GM18873 (cell line): Measurements from ENCODE around the gene HSPB7.
"Not testable (repeated sequence)": the region's sequence is repeated elsewhere in the genome, so short reads cannot be mapped to it uniquely, and the experiment has no call there.

Experiments
- ATAC-seq: cut with Tn5 transposase; IDR thresholded peaks from one replicate; pipeline ENCODE4 v1.9.1; 2021; ENCODE audit warnings: mild to moderate bottlenecking, moderate library complexity, moderate number of reproducible peaks; ENCODE audit not compliant: unreplicated experiment, low FRiP score

HSPB7 gene

DNA sequence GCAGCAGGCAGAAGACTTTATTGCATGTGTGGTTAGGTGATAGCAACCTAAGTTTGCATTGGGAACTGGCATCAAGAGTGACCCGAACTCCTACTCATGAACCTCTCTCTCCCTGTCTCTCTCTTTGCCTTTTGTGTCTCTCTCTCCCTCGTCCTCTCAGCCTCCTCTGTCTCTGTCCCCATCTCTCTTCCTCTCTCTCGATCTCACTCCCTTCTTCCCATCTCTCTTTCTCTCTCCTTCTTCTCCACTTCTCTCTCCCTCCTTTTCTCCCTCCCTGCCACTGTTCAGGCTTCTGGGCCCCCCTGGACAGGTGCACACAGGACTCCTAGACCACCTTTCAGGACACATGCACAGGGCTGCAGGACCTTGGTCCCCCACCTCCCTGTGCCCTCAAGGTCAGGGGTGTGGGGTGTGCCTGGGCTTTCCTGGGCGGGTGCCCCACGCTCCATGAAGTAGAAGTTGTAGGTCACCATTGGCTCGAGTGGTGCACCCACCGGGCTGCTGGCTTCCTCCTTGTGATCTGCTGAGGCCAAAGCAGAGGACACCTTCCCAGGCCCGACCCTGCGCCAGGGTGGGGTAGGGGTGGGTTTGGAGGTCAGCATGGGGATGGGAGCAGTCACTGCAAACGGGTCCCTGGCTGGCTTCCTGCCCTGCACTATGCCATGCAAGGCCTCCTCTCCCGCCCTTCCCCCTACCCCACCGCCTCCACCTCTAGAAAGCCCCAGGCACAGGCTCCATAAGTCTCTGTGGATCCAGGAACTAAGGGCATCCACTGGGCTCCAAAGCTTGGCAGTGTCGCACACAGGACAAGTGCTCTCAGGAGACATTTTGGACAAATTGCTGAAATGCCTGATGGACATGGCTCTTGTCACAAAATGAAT is 28.7 kb downstream of the HSPB7 start:
- no peak for ATAC-seq

GRCh38 chr1:15985611-15986297 is 32.1 kb downstream of the HSPB7 start:
- no peak for ATAC-seq

DNA sequence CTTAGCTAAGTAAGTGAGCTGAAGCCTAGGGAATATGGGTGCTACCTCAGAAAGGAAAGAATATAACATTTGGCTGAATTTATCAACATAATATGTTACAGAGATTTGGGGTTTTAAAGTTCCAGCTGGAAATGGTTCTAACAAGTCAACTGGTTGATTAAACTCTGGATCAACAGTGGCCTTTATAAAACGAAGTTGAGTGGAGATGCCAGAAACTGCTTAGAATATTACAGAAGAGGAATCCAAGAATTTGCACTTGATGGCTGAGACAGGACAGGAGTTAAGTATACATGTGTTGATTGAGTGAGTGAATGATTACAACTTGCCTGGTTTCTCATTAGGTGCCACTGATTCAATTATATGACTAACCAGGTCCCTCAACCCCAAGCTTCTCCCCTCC is 34.6 kb downstream of the HSPB7 start:
- ATAC-seq: no peak

DNA sequence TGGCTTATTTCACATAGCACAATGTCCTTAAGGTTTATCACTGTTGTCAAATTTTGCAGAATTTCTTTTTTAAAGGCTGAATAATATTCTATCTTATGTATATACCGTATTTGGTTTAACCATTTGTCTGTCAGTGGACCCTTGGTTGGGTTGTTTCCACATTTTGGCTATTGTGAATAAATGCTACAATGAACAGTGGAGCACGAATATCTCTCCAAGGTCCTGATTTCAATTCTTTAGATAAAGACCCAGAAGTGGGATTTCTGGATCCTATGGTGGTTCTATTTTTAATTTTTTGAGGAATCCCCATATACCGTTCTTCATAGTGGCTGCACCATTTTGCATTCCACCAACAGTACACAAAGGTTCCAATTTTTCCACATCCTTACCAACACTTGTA is 36.2 kb downstream of the HSPB7 start:
- no peak for ATAC-seq

- ATAC-seq: not testable (repeated sequence)
Measured at GRCh38 chr1:15977947-15978346, 39.9 kb downstream of the HSPB7 start.

GRCh38 chr1:15975805-15976680 is 41.8 kb downstream of the HSPB7 start, which contains the start of gene ZBTB17:
Gene ZBTB17 (minus strand): TSS chr1:15976101. CDS start chr1:15948495, 27,606 bp downstream.
- ATAC-seq: peak; percentile 56

DNA sequence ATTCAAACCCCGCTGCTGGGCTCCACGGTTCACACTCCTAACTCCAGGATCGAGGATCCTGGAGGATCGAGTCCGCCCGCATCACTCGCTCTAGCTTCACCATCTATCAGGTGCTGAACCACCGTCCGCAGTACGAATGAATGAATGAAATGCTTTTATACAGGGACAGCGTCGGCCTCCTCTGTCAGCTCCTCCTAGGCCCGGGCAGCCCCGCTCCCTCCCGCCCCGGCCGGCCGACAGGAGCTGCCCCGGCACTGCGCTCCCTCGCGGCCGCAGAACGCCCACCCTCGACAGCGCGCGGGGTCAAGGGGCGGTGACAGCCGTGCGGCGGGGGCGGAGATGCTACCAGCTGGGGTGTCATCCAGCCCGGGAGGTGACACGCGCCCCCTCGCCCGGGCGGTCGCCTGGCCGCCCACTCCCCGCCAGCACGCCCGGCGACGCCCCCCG is 42.5 kb downstream of the HSPB7 start:
- no peak for ATAC-seq

GRCh38 chr1:15974855-15975254 is 43.0 kb downstream of the HSPB7 start:
- no peak for ATAC-seq

DNA sequence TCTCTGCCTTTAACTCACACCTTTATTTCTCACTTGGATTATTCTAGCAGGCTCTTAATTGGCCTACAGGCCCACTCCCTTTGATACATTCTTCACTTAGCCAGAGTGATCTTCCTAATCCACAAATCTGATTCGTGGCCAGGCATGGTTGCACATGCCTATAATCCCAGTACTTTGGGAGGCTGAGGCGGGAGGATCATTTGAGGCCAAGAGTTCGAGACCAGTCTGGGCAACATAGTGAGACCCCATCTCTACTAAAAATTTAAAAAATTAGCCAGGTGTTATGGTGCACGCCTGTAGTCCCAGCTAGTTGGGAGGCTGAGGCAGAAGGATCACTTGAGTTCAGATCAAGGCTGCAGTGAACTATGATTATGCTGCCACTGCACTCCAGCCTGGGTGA is 44.1 kb downstream of the HSPB7 start:
- ATAC-seq: no peak

DNA sequence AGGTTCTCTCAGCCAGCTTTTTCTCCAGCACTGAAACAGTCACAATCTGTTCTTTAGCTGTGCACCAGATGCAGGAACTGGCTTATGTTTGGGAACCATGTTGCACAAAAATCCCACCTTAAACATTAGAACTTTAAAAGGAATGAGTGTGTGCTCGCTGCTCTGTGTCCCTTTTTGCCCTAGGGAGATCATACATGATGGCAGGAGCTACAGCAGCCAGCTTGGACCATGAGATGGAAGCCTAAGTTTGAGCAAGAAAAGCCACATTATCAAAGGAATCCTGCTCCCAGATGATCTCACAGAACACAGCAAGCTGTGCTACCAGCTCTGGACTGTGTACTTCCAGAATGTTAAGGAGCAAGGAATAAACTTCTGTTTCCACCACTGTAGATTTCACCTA is 45.4 kb downstream of the HSPB7 start:
- ATAC-seq: no peak

- no peak for ATAC-seq
Measured at GRCh38 chr1:15970911-15971310, 46.9 kb downstream of the HSPB7 start.

GRCh38 chr1:15969321-15969880 is 48.4 kb downstream of the HSPB7 start:
- ATAC-seq: no peak

GRCh38 chr1:15968172-15968571 is 49.7 kb downstream of the HSPB7 start:
- ATAC-seq: no peak

DNA sequence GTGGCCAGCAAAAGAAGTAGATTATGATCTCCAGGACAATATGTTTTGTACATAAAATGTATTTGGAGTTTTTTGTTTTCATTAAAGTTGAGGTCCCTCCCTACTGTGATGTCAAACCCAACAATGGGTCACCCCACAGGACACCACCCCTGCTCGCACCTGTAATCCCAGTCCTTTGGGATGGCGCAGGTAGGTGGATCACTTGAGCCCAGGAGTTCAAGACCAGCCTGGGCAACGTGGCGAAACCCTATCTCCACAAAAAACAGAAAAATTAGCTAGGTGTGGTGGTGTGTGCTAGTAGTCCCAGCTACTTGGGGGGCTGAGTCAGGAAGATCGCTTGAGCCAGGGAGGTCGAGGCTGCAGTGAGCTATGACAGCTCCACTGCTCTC is 50.9 kb downstream of the HSPB7 start:
- no peak for ATAC-seq

GRCh38 chr1:15966081-15966955 is 51.5 kb downstream of the HSPB7 start:
- peak; percentile 79 for ATAC-seq

- no peak for ATAC-seq
Measured at GRCh38 chr1:15965228-15965767, 52.5 kb downstream of the HSPB7 start.
